BE2C (cell line): ENCODE measurements around the gene PCSK5.

Source experiments
- DNase-seq: peaks from one replicate; pipeline ENCODE4 v3.0.0-alpha.2; 2020
- H3K27me3 ChIP-seq: fragments of 250-450 bp; sonication (Bioruptor Pico); 2 replicates; pipeline ENCODE4 v1.5.1; 2020; ENCODE audit warnings: mild to moderate bottlenecking
- H3K36me3 ChIP-seq: fragments of 250-450 bp; sonication (Bioruptor Pico); 2 replicates; pipeline ENCODE4 v1.5.1; 2020; ENCODE audit warnings: mild to moderate bottlenecking
- H3K4me1 ChIP-seq: fragments of 250-450 bp; sonication (Bioruptor Pico); 2 replicates; pipeline ENCODE4 v1.5.1; 2020
- H3K4me3 ChIP-seq: 2 replicates; pipeline ENCODE4 v1.5.1; 2011; ENCODE audit warnings: low read depth, low read length
- H3K9me3 ChIP-seq: fragments of 250-450 bp; sonication (Bioruptor Pico); 2 replicates; pipeline ENCODE4 v1.5.1; 2020
- TF ChIP-seq, protein P1 (sequence below): IDR thresholded peaks from 2 replicates; pipeline ENCODE4 v1.5.1; 2012; ENCODE audit warnings: mild to moderate bottlenecking, low read depth, low read length

PCSK5 gene

GRCh38 chr9:75918909-75919308 lies 28.4 kb downstream of the PCSK5 start:
- Histone ChIP-seq H3K9me3 (no peaks in the 10 kb centered on the region), H3K36me3 (no peaks in the 10 kb centered on the region), H3K4me1 (no peaks in the 10 kb centered on the region), H3K27me3 (peaks cover 5% of the 10 kb centered on the region), H3K4me3 (no peak overlapping the region)
- no peak for DNase-seq
- TF ChIP-seq, protein P1, sequence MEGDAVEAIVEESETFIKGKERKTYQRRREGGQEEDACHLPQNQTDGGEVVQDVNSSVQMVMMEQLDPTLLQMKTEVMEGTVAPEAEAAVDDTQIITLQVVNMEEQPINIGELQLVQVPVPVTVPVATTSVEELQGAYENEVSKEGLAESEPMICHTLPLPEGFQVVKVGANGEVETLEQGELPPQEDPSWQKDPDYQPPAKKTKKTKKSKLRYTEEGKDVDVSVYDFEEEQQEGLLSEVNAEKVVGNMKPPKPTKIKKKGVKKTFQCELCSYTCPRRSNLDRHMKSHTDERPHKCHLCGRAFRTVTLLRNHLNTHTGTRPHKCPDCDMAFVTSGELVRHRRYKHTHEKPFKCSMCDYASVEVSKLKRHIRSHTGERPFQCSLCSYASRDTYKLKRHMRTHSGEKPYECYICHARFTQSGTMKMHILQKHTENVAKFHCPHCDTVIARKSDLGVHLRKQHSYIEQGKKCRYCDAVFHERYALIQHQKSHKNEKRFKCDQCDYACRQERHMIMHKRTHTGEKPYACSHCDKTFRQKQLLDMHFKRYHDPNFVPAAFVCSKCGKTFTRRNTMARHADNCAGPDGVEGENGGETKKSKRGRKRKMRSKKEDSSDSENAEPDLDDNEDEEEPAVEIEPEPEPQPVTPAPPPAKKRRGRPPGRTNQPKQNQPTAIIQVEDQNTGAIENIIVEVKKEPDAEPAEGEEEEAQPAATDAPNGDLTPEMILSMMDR: no peak

DNA sequence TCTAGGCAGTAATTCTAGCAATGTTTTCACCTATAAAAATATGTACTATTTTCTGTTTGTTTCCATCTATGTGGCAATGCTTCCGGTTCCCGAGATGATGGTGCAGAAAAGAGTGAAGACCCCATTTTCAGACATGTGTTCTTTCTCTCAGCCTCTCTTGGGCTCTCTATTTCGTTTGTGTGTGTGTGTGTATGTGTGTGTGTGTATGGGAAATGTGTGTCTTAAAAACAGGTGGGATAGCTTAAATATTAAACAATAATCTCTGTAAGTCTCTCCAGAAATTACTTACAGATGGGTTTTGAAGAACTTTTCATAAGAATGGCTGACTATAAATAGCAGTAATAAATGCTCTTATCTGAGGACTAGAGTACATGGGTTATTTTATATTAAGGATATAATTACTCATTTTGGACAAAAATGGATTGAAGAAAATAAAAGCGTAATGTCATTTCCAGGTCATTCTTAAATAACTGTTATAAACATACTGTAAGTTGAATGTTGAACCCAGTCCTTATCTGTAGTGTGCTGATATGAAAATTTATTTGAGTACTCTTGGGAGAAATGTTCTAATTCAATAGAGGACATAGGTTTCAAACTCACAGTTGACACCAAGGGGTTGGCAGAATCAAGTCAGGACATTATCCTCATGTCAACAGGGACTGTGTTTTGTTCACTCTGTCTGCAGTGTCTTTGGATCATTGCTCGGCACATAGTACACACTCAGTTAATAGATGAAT lies 31.1 kb downstream of the PCSK5 start:
- Histone ChIP-seq H3K27me3 (peaks cover 3% of the 10 kb centered on the region), H3K4me1 (no peaks in the 10 kb centered on the region), H3K9me3 (no peaks in the 10 kb centered on the region), H3K36me3 (no peaks in the 10 kb centered on the region), H3K4me3 (no peak overlapping the region)
- no peak for DNase-seq
- TF ChIP-seq, protein P1: no peak

- Histone ChIP-seq H3K9me3 (no peaks in the 10 kb centered on the region), H3K36me3 (no peaks in the 10 kb centered on the region), H3K4me3 (no peak overlapping the region), H3K4me1 (no peaks in the 10 kb centered on the region), H3K27me3 (peaks cover 3% of the 10 kb centered on the region)
- TF ChIP-seq, protein P1: no peak
- DNase-seq: no peak
Observed at GRCh38 chr9:75926385-75926784, 35.9 kb downstream of the PCSK5 start.

GRCh38 chr9:75927356-75927755 lies 36.9 kb downstream of the PCSK5 start:
- no peaks in the 10 kb centered on the region for H3K36me3 ChIP-seq
- H3K4me3 ChIP-seq: no peak overlapping the region
- no peaks in the 10 kb centered on the region for H3K4me1 ChIP-seq
- DNase-seq: no peak
- H3K27me3 ChIP-seq: peaks cover 3% of the 10 kb centered on the region
- TF ChIP-seq, protein P1: no peak
- no peaks in the 10 kb centered on the region for H3K9me3 ChIP-seq

DNA sequence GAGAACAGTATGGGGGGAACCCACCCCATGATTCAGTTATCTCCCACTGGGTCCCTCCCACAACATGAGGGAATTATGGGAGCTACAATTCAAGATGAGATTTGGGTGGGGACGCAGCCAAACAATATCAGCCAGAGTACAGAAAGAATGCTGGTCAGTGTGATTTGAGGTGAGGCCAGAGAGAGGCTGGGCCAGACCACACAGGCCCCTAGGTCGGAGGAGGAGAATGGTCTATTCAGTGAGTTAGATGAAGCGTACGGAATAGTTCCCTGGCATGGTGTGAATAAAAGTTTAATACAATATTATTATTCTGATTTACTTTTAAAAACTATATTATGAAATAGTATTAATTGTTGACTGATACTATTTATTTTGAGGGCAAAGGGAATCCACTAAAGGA lies 39.7 kb downstream of the PCSK5 start:
- Histone ChIP-seq H3K9me3 (no peaks in the 10 kb centered on the region), H3K36me3 (no peaks in the 10 kb centered on the region), H3K4me1 (no peaks in the 10 kb centered on the region), H3K4me3 (no peak overlapping the region), H3K27me3 (peaks cover 3% of the 10 kb centered on the region; the same call in 1 of the 2 replicates)
- TF ChIP-seq, protein P1: no peak
- no peak for DNase-seq

DNA sequence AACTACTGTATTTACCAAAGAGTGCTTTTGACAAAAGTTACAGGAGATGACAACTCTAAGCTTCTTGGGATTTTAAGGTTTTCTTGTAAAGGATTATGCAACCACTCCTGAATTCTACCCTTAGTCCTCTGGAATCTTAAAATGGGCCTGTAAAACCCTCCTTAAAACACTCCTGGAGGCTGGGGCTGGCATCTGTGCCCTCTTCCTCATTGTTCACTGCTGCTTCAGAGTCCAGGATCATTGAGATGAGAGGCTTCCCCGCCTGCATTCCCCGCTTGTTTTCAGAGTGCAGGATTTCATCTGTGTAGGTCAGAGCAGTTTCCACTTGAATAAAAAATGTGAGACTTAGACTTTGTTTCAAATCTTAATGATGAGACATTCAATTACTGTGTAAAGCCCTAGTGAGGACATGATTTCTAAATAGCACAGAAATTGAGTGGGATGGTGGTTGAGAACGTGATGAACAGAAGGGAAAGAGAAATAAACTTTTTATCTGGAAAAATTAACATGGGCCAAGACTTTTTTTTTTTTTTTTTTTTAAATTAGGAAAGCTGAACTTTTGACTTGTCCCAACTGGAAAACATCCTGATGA lies 40.4 kb downstream of the PCSK5 start:
- DNase-seq: no peak
- H3K27me3 ChIP-seq: no peaks in the 10 kb centered on the region
- no peak overlapping the region for H3K4me3 ChIP-seq
- no peaks in the 10 kb centered on the region for H3K9me3 ChIP-seq
- no peaks in the 10 kb centered on the region for H3K4me1 ChIP-seq
- no peaks in the 10 kb centered on the region for H3K36me3 ChIP-seq
- TF ChIP-seq, protein P1: no peak
